ENCODE measurements around the gene TMC8. TPM values are rescaled to one million over a fixed set of nuclear protein-coding genes. Genes with fewer than 3 reads are reported as not detected.

Gene TMC8
- 0.07 and 0.30 TPM in 2 replicates for total RNA-seq

DNA sequence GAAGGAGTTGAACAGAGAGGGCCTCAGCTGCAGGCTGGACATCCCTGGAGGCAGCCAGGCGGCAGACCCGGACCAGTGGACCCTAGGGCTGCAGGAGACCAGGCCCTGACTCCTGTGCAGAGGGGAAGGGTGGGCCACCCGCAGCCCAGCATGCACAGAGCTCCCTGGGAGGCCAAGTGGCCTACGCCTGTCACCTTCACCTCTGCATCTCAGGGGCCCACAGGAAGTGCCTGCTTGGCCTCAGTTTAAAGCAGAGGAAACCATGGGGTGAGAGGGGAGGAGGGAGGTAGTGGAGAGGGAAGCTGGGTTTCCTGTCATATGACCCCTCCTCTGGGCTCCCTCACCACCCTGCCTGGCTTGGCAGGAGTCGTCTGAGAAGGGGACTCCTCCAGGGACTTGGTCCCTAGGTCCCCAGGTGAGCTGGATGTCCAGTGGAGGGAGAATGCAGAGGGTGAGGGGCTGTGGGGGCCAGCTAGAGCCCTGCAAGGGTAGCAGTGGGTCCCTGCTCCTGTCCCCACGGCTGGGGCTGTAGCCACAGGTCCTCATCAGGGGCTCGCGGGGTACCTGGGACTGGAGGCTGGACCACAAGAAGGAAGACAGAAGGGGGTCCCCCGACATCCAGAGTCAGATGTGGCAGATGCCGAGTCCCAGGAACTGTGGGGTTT is at the start of gene TMC8:
Gene TMC8 (plus strand): TSS at position 335 of the 665 bp plus-strand sequence. CDS start 818 bp downstream, outside the sequence.

DNA sequence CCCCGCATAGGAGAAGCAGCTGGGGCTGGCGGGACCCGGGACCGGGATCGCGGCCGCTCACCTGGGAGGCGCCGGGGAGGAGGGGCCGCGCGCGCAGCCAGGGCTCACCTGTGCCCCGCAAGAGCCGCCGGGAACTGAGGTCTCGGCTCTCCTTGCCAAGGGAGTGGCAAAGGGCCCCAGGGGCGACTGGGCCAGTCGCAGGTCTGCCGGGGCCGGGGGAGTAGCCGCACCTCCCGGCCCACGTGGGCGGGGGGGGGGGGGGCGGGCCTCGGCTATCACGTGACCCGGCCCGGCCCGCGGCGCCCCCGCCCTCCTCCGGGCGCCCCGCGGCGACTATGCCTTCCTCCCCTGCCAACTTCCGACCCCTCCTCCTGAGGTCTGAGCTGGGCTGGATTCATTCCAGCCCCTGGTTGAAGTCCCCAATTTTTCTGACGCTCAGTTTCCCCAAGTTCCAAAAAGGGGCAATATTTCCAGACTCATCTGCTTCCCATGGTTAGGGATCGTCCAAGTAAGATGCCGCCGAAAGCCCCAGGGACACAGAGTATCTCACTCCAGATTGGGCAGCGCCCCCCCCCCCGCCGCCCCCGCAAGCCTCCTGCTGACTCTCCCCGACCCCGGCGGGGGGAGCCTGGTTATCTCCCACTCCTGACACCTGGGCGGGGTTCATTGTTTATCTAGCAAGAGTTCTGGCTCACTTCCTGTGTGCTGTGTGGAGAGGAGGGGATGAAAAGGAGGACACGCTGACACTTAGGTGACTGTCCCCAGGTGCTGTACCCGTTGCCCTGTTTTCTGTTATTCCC is 1.8 kb upstream of the TMC8 start, which contains the start of gene TMC6:
Gene TMC6 (minus strand): TSS at position 205 of the 800 bp plus-strand sequence. CDS start 1,923 bp downstream, outside the sequence.

DNA sequence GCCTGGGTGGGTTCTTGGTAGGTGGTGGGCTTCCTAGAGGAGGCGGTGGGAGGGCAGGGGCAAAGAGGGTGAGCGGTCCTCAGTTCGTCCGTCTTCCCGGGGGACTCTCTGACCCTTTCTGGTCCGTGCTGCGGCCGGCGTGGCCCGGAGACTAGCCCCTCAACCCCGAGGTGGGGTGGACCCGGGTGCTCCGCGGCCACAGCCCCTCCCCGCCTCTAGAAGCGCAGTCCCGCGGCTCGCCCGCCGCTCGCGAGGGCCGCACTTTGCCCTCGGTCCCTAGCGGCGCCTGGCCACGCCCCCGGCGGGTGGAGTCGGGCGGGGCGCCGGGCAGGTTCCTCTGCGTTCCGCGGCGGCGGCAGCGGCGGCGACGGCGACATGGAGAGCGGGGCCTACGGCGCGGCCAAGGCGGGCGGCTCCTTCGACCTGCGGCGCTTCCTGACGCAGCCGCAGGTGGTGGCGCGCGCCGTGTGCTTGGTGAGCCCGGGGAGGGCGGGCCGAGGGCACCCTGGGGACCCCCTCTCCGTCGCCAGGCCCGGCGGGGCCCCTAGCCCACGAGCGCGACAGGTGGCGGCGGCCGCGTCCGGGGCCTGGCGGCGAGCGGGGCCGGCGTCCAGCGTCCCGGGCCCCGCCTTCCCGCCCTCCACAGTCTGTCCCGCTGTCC is 37.8 kb downstream of the TMC8 start, which contains the start of gene SYNGR2:
Gene SYNGR2 (plus strand): TSS at position 340 of the 661 bp plus-strand sequence. CDS start 36 bp downstream, at position 376.

GRCh38 chr17:78186692-78187595 is 56.4 kb downstream of the TMC8 start, which contains the start of the genes AFMID and TK1:
Gene AFMID (plus strand): TSS chr17:78187362. CDS start chr17:78187371, 9 bp downstream.
Gene TK1 (minus strand): TSS chr17:78187052. CDS start chr17:78186994, 58 bp downstream.

Other genes starting within 250 kb of the TMC8 start
- gene TNRC6C, start 172.1 kb upstream of the TMC8 start, total RNA-seq, result 2.5 and 18.6 TPM in 2 replicates
- 35.5 and 43.2 TPM in 2 replicates for gene TMC6, start 2.0 kb upstream of the TMC8 start, total RNA-seq
- not detected in 2 replicates for gene C17orf99, start 15.6 kb downstream of the TMC8 start, total RNA-seq
- 42.8 and 57.6 TPM in 2 replicates for gene SYNGR2, start 37.8 kb downstream of the TMC8 start, total RNA-seq
- gene TK1, start 56.3 kb downstream of the TMC8 start, total RNA-seq, result 174 and 189 TPM in 2 replicates
- 31.2 and 36.0 TPM in 2 replicates for gene AFMID, start 56.6 kb downstream of the TMC8 start, total RNA-seq
- 68.9 and 105 TPM in 2 replicates for gene BIRC5, start 83.5 kb downstream of the TMC8 start, total RNA-seq
- not detected in 2 replicates for gene TMEM235, start 100.9 kb downstream of the TMC8 start, total RNA-seq
- 42.1 and 42.4 TPM in 2 replicates for gene SOCS3, start 229.3 kb downstream of the TMC8 start, total RNA-seq
- 25.2 and 27.6 TPM in 2 replicates for gene PGS1, start 247.9 kb downstream of the TMC8 start, total RNA-seq

Data from mammary microvascular endothelial cell (primary cell).